H1 (cell line): ENCODE measurements around the gene EXOC2. TPM values are rescaled to one million over a fixed set of nuclear protein-coding genes. Genes with fewer than 3 reads are reported as not detected.

Source experiments
- CTCF ChIA-PET: fragments of 300-600 bp; sonication (Branson Sonifier 250); formaldehyde crosslinking; loops from one replicate; lab custom pipeline; 2021; ENCODE audit not compliant: partially characterized antibody; lab: Charles Lee
- POLR2A ChIA-PET: fragments of 300-600 bp; sonication (Branson Sonifier 250); formaldehyde crosslinking; loops from one replicate; lab custom pipeline; 2021; ENCODE audit warnings: inconsistent platforms; ENCODE audit not compliant: partially characterized antibody; lab: Charles Lee
- DNase-seq, 2 experiments: peaks; one replicate each; pipeline versions ENCODE4 v3.0.0 to v3.0.0-alpha.2; 2010 to 2022; ENCODE audit warnings: low spot score in 2 of 2, low read depth in 1 of 2, mixed read lengths in 1 of 2
- FAIRE-seq: peaks from 2 replicates; lab custom pipeline; 2011; peaks lifted over from hg19 to GRCh38; lab: Jason Lieb, UNC
- H2AFZ ChIP-seq: 2 replicates; pipeline ENCODE4 v1.8.1; 2012; ENCODE audit warnings: low read length, inconsistent platforms
- H2AK5ac ChIP-seq: 2 replicates; pipeline ENCODE4 v1.6.1; 2013; ENCODE audit warnings: low read depth, low read length
- H2BK120ac ChIP-seq: replicated peaks from 2 replicates; pipeline ENCODE3; 2013; ENCODE audit warnings: low read depth, low read length, inconsistent platforms
- H2BK12ac ChIP-seq: 2 replicates; pipeline ENCODE4 v1.6.1; 2013; ENCODE audit warnings: low read depth, low read length
- H2BK15ac ChIP-seq: 2 replicates; pipeline ENCODE4 v1.6.1; 2013; ENCODE audit warnings: low read length
- H2BK20ac ChIP-seq: 2 replicates; pipeline ENCODE4 v1.6.1; 2013; ENCODE audit warnings: low read length
- H2BK5ac ChIP-seq: 2 replicates; pipeline ENCODE4 v1.6.1; 2013; ENCODE audit warnings: low read depth, low read length
- H3K14ac ChIP-seq: 2 replicates; pipeline ENCODE4 v1.6.1; 2013; ENCODE audit warnings: inconsistent platforms; ENCODE audit not compliant: insufficient read length
- H3K18ac ChIP-seq: 2 replicates; pipeline ENCODE4 v1.6.1; 2013; ENCODE audit warnings: low read length; ENCODE audit errors: extremely low read depth
- H3K23ac ChIP-seq: 2 replicates; pipeline ENCODE4 v1.6.1; 2013; ENCODE audit warnings: inconsistent platforms; ENCODE audit not compliant: insufficient read length
- H3K23me2 ChIP-seq: 2 replicates; pipeline ENCODE4 v1.6.1; 2013; ENCODE audit warnings: low read depth, low read length
- H3K27ac ChIP-seq: 2 replicates; pipeline ENCODE4 v1.6.1; 2011; ENCODE audit warnings: low read depth, low read length, inconsistent platforms
- H3K27me3 ChIP-seq, 4 experiments: replicated peaks in 1 of 4; 1 replicate in 1 of 4; 2 replicates in 3 of 4; pipeline versions ENCODE4 v1.6.1 to v1.8.1; 2011 to 2013; ENCODE audit warnings: low read length in 3 of 4, mild to moderate bottlenecking in 3 of 4, inconsistent platforms in 2 of 4, mixed read lengths in 2 of 4, moderate library complexity in 1 of 4; ENCODE audit not compliant: control insufficient read depth in 3 of 4, insufficient read depth in 3 of 4; ENCODE audit errors: extremely low read depth in 1 of 4
- H3K36me3 ChIP-seq, 4 experiments: 2 replicates each; pipeline versions ENCODE4 v1.6.1 to v1.8.1; 2011 to 2013; ENCODE audit warnings: mild to moderate bottlenecking in 4 of 4, low read length in 3 of 4, moderate library complexity in 2 of 4, control low read depth in 1 of 4, inconsistent platforms in 1 of 4; ENCODE audit not compliant: insufficient read depth in 4 of 4, control insufficient read depth in 2 of 4
- H3K4ac ChIP-seq: replicated peaks from 2 replicates; pipeline ENCODE3; 2013; ENCODE audit warnings: low read length, low read depth, mixed read lengths, inconsistent platforms; ENCODE audit not compliant: insufficient read length
- H3K4me1 ChIP-seq, 4 experiments: replicated peaks in 1 of 4; 1 replicate in 1 of 4; 2 replicates in 3 of 4; pipeline versions ENCODE4 v1.6.1 to v1.8.1; 2011 to 2013; ENCODE audit warnings: low read length in 3 of 4, inconsistent platforms in 2 of 4, mixed read lengths in 1 of 4; ENCODE audit not compliant: insufficient read depth in 4 of 4, control insufficient read depth in 3 of 4
- H3K4me2 ChIP-seq, 2 experiments: 2 replicates each; pipeline versions ENCODE4 v1.6.1 to v1.8.1; 2011 to 2013; ENCODE audit warnings: low read depth in 2 of 2, low read length in 2 of 2, control low read depth in 1 of 2, inconsistent platforms in 1 of 2, mild to moderate bottlenecking in 1 of 2; ENCODE audit not compliant: insufficient read depth in 1 of 2
- H3K4me3 ChIP-seq, 4 experiments: fragments of 200-600, 300-600 bp in 1 of 4; sonication (generic), shearing (Covaris generic), sonication (Bioruptor Twin) in 1 of 4; 2 replicates each; pipeline versions ENCODE4 v1.5.1 to v1.8.1; 2011 to 2016; ENCODE audit warnings: low read length in 4 of 4, low read depth in 3 of 4, control low read depth in 2 of 4, inconsistent platforms in 2 of 4, mild to moderate bottlenecking in 2 of 4, mixed read lengths in 1 of 4, moderate library complexity in 1 of 4; ENCODE audit not compliant: insufficient read depth in 2 of 4; ENCODE audit errors: extremely low read depth in 1 of 4
- H3K56ac ChIP-seq: replicated peaks from 2 replicates; pipeline ENCODE3; 2013; ENCODE audit warnings: low read depth, mild to moderate bottlenecking, mixed read lengths, low read length, inconsistent platforms; ENCODE audit not compliant: insufficient read length
- H3K79me1 ChIP-seq: 2 replicates; pipeline ENCODE4 v1.6.1; 2013; ENCODE audit warnings: low read depth, low read length, control low read depth
- H3K79me2 ChIP-seq, 2 experiments: 2 replicates each; pipeline versions ENCODE4 v1.6.1 to v1.8.1; 2012 to 2013; ENCODE audit warnings: low read length in 2 of 2, mild to moderate bottlenecking in 2 of 2, inconsistent platforms in 1 of 2; ENCODE audit not compliant: insufficient read depth in 2 of 2, control insufficient read depth in 1 of 2
- H3K9ac ChIP-seq, 4 experiments: replicated peaks in 1 of 4; 1 replicate in 1 of 4; 2 replicates in 3 of 4; pipeline versions ENCODE4 v1.6.1 to v1.8.1; 2011 to 2013; ENCODE audit warnings: low read depth in 3 of 4, low read length in 3 of 4, control low read depth in 2 of 4, mild to moderate bottlenecking in 2 of 4, moderate library complexity in 2 of 4, inconsistent platforms in 1 of 4; ENCODE audit errors: extremely low read depth in 1 of 4
- H3K9me3 ChIP-seq, 2 experiments: 2 replicates each; pipeline versions ENCODE4 v1.6.1 to v1.8.1; 2012 to 2013; ENCODE audit warnings: mild to moderate bottlenecking in 2 of 2, moderate library complexity in 2 of 2, control low read depth in 1 of 2, inconsistent platforms in 1 of 2, low read depth in 1 of 2, low read length in 1 of 2, mixed read lengths in 1 of 2; ENCODE audit not compliant: insufficient read depth in 2 of 2
- H4K20me1 ChIP-seq, 2 experiments: replicated peaks in 1 of 2; 2 replicates each; pipeline versions ENCODE3 to v1.8.1; 2011 to 2013; ENCODE audit warnings: inconsistent platforms in 2 of 2, low read length in 2 of 2, mild to moderate bottlenecking in 1 of 2; ENCODE audit not compliant: insufficient read depth in 2 of 2, control insufficient read depth in 1 of 2
- H4K5ac ChIP-seq: 2 replicates; pipeline ENCODE4 v1.6.1; 2013; ENCODE audit warnings: low read length, low read depth, mixed read lengths, inconsistent platforms; ENCODE audit not compliant: insufficient read length
- H4K8ac ChIP-seq: 2 replicates; pipeline ENCODE4 v1.8.0; 2013; ENCODE audit warnings: mild to moderate bottlenecking, moderate library complexity, low read length, inconsistent platforms; ENCODE audit not compliant: insufficient read depth; ENCODE audit errors: extremely low read depth
- H4K91ac ChIP-seq: replicated peaks from 2 replicates; pipeline ENCODE3; 2013; ENCODE audit warnings: low read length, mixed read lengths, inconsistent platforms; ENCODE audit not compliant: insufficient read length
- BACH1 ChIP-seq: IDR thresholded peaks from 2 replicates; pipeline ENCODE4 v1.6.1; 2012; ENCODE audit warnings: low read length, improper control_type of control experiment
- MAFK ChIP-seq: IDR thresholded peaks from 2 replicates; pipeline ENCODE4 v1.6.1; 2012; ENCODE audit warnings: low read depth, mild to moderate bottlenecking, improper control_type of control experiment, low read length
- NANOG ChIP-seq: IDR thresholded peaks from 2 replicates; pipeline ENCODE4 v1.6.1; 2011; ENCODE audit warnings: low read length, low read depth, mild to moderate bottlenecking, inconsistent platforms; ENCODE audit not compliant: insufficient read depth, poor library complexity, severe bottlenecking
- POU5F1 ChIP-seq: IDR thresholded peaks from 2 replicates; pipeline ENCODE4 v1.6.1; 2011; ENCODE audit warnings: low read depth, mild to moderate bottlenecking, low read length, moderate library complexity
- WGBS, 2 experiments: shearing (Covaris generic) in 1 of 2; methylation state at CpG; one replicate each; pipeline versions ENCODE4 v1.1.6 to v1.1.7; 2013 to 2015; ENCODE audit warnings: low lambda C conversion rate in 2 of 2, mixed read lengths in 2 of 2, inconsistent platforms in 1 of 2, low coverage in 1 of 2, missing lambda C conversion rate in 1 of 2; ENCODE audit not compliant: insufficient replicate concordance in 2 of 2, insufficient coverage in 1 of 2, insufficient read length in 1 of 2; ENCODE audit errors: extremely low coverage in 1 of 2, missing lambda C conversion rate in 1 of 2; 5-methylcytosine and 5-hydroxymethylcytosine counted together
- polyA plus RNA-seq, 7 experiments: library from polyadenylated mRNA; depleted of rRNA in 3 of 7; stranded (reverse) in 5 of 7; unstranded in 2 of 7; fragments of >200 nt in 5 of 7; fragments of 200-250 nt in 2 of 7; gene quantifications; 1 replicate in 5 of 7; 2 replicates in 1 of 7; 4 replicates in 1 of 7; pipeline versions ENCODE4 v1.2.1 to v1.2.3, GENCODE V29; 2011 to 2013; ENCODE audit warnings: missing spikeins in 2 of 7, mixed read lengths in 2 of 7
- total RNA-seq: library from RNA; stranded (reverse); fragmentation: NEBNext Ultra II Directional; extraction: Animal tissue kit (Norgen Biotek cat#: 25700); gene quantifications from 2 replicates; pipeline ENCODE4 v1.2.1, GENCODE V29; 2021

EXOC2 gene
- total and polyA plus RNA-seq, 2 of the 8 experiments (the other 6 are each of a cell fraction or from before 2014, with no cell fraction given): 25.5 to 44.4 TPM

GRCh38 chr6:704046-704445 lies 11.1 kb upstream of the EXOC2 start:
- Histone ChIP-seq H2BK15ac (0 out of 2 replicates have a peak overlapping the region, but pooled peaks have one; percentile 20), H3K27me3 (no peaks in the 10 kb centered on the region; a peak in 1 of 7 replicates), H2BK5ac (no peak overlapping the region), H3K79me2 (no peaks in the 10 kb centered on the region), H2AFZ (no peak overlapping the region)
- TF ChIP-seq BACH1 (0 out of 2 replicates have a peak, but pooled peaks have one; percentile 30), NANOG (no peak), POU5F1 (no peak), MAFK (0 out of 2 replicates have a peak, but pooled peaks have one; percentile 3)
- TF ChIP-seq, all 59 proteins: peak for 2
- peaks cover 5 to 24% (median 17%) of the 10 kb centered on the region in 4 experiments for H3K4me1 ChIP-seq
- H3K79me1 ChIP-seq: no peaks in the 10 kb centered on the region
- no peak overlapping the region for H4K5ac ChIP-seq
- H3K9me3 ChIP-seq: no peaks in the 10 kb centered on the region
- H2BK20ac ChIP-seq: no peak overlapping the region
- H3K56ac ChIP-seq: no peak overlapping the region
- H3K4me3 ChIP-seq: no peak overlapping the region
- H3K18ac ChIP-seq: no peak overlapping the region
- H3K27ac ChIP-seq: no peak overlapping the region
- no peaks in the 10 kb centered on the region for H3K36me3 ChIP-seq
- FAIRE-seq (no peak), DNase-seq (no peak)
- H3K4ac ChIP-seq: no peak overlapping the region
- no peak overlapping the region for H3K14ac ChIP-seq
- no peak overlapping the region for H3K9ac ChIP-seq
- H2BK120ac ChIP-seq: no peak overlapping the region
- no peak overlapping the region for H4K91ac ChIP-seq
- peaks cover 0 to 4% of the 10 kb centered on the region in 2 experiments for H4K20me1 ChIP-seq
- WGBS, 2 experiments: 85% methylated on average over 6 of the region's 6 CpGs; no CpG with 5 or more reads in 1 of the 2 experiments
- H3K4me2 ChIP-seq: no peak overlapping the region
- no peak overlapping the region for H2AK5ac ChIP-seq
- H4K8ac ChIP-seq: no peak overlapping the region
- ChIA-PET CTCF (interaction anchor here (1.1 to 3.5 kb wide), 4 partner anchors 9 to 111 kb away, joined by 5 to 20 read pairs (median 10); partner anchors contain the start of gene EXOC2), POLR2A (interaction anchor here (1.1 kb wide), 1 partner anchor 13 kb away, joined by 5 read pairs; no protein-coding TSS in a partner anchor)
- H3K23me2 ChIP-seq: peaks cover 3% of the 10 kb centered on the region; the same call in 1 of the 2 replicates
- no peak overlapping the region for H3K23ac ChIP-seq
- H2BK12ac ChIP-seq: no peak overlapping the region
